Osteocyte (in vitro differentiated cells): ENCODE measurements around the gene PLCB1. TPM values are rescaled to one million over a fixed set of nuclear protein-coding genes. Genes with fewer than 3 reads are reported as not detected.
"Not testable (repeated sequence)": the region's sequence is repeated elsewhere in the genome, so short reads cannot be mapped to it uniquely, and the experiment has no call there.

Source experiments
- DNase-seq: peaks from one replicate; pipeline ENCODE4 v3.0.0; 2021; ENCODE audit warnings: mixed read lengths; ENCODE audit not compliant: unreplicated experiment; ENCODE audit errors: extremely low spot score
- H3K27ac Mint-ChIP-seq: one replicate; pipeline ENCODE4 v1.8.0; 2021; ENCODE audit warnings: mild to moderate bottlenecking, mixed read lengths; ENCODE audit not compliant: unreplicated experiment
- H3K27me3 Mint-ChIP-seq: one replicate; pipeline ENCODE4 v1.8.0; 2021; ENCODE audit warnings: mixed read lengths; ENCODE audit not compliant: unreplicated experiment
- H3K36me3 Mint-ChIP-seq: one replicate; pipeline ENCODE4 v1.8.0; 2021; ENCODE audit warnings: mixed read lengths; ENCODE audit not compliant: unreplicated experiment
- H3K4me1 Mint-ChIP-seq: one replicate; pipeline ENCODE4 v1.8.0; 2021; ENCODE audit warnings: mixed read lengths; ENCODE audit not compliant: unreplicated experiment
- H3K4me3 Mint-ChIP-seq: one replicate; pipeline ENCODE4 v1.8.0; 2021; ENCODE audit warnings: mild to moderate bottlenecking, moderate library complexity, mixed read lengths; ENCODE audit not compliant: unreplicated experiment
- H3K9me3 Mint-ChIP-seq: one replicate; pipeline ENCODE4 v1.8.0; 2021; ENCODE audit warnings: mixed read lengths; ENCODE audit not compliant: unreplicated experiment
- total RNA-seq: library from RNA; stranded (reverse); gene quantifications from 2 replicates; pipeline ENCODE4 v1.2.1, GENCODE V29; 2021
- TF ChIP-seq, protein P1 (sequence below): fragments of 200-600 bp; sonication (generic); IDR thresholded peaks from 2 replicates; pipeline ENCODE4 v1.5.0; 2021; ENCODE audit warnings: antibody characterized with exemption, mild to moderate bottlenecking, moderate library complexity

PLCB1 gene
- total RNA-seq, 1 donor from 2014 or later: 33.3 TPM

DNA sequence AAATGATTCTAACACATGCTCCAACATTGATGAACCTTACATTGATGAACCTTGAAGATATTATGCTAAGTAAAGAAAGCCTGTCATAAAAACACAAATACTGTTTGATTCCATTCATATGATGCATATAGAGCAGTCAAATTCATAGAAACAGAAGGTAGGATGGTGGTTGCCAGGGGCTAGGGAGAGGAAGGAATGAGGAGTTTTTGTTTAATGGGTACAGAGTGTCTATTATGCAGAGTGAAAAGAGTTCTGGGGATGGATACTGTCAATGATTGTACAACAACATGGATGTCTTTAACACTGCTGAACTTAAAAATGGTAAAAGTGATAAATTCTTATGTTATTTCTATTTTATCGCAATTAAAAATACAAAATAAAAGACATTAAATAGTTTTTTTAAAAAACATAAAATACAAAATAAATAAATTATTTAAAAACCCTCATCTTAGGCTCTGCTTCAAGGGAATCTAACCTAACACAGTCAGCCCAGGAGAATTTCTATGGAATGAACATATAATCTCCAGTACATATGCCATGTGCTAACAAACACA lies 451.0 kb downstream of the PLCB1 start:
- H3K4me1 Mint-ChIP-seq: peaks cover 16% of the 10 kb centered on the region
- no peaks in the 10 kb centered on the region for H3K9me3 Mint-ChIP-seq
- TF ChIP-seq, protein P1, sequence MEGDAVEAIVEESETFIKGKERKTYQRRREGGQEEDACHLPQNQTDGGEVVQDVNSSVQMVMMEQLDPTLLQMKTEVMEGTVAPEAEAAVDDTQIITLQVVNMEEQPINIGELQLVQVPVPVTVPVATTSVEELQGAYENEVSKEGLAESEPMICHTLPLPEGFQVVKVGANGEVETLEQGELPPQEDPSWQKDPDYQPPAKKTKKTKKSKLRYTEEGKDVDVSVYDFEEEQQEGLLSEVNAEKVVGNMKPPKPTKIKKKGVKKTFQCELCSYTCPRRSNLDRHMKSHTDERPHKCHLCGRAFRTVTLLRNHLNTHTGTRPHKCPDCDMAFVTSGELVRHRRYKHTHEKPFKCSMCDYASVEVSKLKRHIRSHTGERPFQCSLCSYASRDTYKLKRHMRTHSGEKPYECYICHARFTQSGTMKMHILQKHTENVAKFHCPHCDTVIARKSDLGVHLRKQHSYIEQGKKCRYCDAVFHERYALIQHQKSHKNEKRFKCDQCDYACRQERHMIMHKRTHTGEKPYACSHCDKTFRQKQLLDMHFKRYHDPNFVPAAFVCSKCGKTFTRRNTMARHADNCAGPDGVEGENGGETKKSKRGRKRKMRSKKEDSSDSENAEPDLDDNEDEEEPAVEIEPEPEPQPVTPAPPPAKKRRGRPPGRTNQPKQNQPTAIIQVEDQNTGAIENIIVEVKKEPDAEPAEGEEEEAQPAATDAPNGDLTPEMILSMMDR: no peak
- no peak overlapping the region for H3K4me3 Mint-ChIP-seq
- no peaks in the 10 kb centered on the region for H3K27me3 Mint-ChIP-seq
- H3K27ac Mint-ChIP-seq: no peak overlapping the region
- no peaks in the 10 kb centered on the region for H3K36me3 Mint-ChIP-seq
- no peak for DNase-seq

DNA sequence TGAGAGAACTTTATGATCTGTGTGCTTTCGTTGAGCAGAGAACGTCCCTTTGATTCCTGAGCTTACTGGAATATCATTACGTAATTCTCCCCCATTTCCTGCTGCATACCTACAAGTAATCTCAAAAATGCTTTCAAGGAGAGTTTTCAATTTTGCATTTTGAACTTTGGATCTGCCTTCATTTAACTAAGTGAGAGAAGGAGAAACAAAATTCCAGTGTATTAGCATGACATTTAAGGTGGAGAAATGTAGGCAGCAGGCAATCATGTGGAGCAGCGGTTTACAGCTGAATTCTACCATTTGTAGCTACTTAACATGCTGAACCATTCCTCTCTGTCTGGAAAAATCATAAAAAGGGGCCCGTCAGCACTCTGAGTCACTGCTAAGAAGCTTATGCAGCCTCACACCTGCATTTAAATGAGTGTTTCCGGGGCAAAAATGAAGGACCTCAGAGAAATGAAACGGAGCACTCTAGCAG lies 451.5 kb downstream of the PLCB1 start:
- no peaks in the 10 kb centered on the region for H3K9me3 Mint-ChIP-seq
- no peaks in the 10 kb centered on the region for H3K27me3 Mint-ChIP-seq
- H3K27ac Mint-ChIP-seq: no peak overlapping the region
- TF ChIP-seq, protein P1: no peak
- peaks cover 20% of the 10 kb centered on the region for H3K4me1 Mint-ChIP-seq
- H3K36me3 Mint-ChIP-seq: no peaks in the 10 kb centered on the region
- H3K4me3 Mint-ChIP-seq: no peak overlapping the region
- DNase-seq: no peak

DNA sequence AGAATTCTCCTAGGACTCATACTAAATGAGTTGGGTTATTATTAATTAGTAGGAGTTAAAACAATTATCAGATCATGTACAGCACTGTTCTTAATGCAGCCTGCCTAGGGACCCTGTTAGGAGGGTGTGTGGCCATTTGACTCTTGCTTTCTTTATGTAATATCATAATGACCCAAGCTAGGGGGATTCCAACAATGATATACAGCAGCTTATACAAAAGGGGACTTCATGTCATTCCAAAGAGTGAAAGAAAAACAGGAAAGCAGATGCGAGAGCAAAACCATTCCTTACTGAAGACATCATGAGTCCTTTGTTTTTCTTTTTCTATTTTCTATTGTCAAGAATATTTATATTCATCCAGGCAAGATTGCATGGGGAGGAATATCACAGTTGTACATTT lies 455.2 kb downstream of the PLCB1 start:
- TF ChIP-seq, protein P1: no peak

DNA sequence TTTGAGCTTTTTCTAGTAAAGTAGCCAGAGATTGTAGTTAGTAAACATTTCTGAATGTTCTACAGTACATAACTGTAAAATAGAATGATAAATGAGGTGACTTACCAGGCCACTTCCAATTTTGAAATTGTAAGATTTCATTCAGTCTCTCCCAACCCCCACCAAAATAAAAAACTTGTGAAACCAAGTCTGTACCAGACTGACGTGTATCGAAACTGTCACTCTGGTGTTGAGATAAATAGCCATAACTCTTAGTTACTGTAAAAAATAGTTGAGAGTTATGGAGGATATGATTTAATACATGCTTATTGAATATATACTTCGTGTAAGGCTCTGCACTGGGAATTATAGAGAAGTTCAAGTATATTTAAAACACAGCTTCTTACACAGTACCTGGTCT lies 455.7 kb downstream of the PLCB1 start:
- no peak for DNase-seq
- Mint-ChIP-seq H3K36me3 (no peaks in the 10 kb centered on the region), H3K4me1 (peaks cover 24% of the 10 kb centered on the region), H3K27me3 (no peaks in the 10 kb centered on the region), H3K27ac (peak overlapping the region; percentile 77), H3K9me3 (no peaks in the 10 kb centered on the region), H3K4me3 (no peak overlapping the region)
- TF ChIP-seq, protein P1: no peak

More for the DNA sequence above, 455.2 kb downstream of the PLCB1 start:
- H3K4me1 Mint-ChIP-seq: peaks cover 24% of the 10 kb centered on the region
- H3K4me3 Mint-ChIP-seq: no peak overlapping the region
- no peaks in the 10 kb centered on the region for H3K27me3 Mint-ChIP-seq
- H3K36me3 Mint-ChIP-seq: no peaks in the 10 kb centered on the region
- H3K27ac Mint-ChIP-seq: peak overlapping the region; percentile 77
- H3K9me3 Mint-ChIP-seq: no peaks in the 10 kb centered on the region
- no peak for DNase-seq

DNA sequence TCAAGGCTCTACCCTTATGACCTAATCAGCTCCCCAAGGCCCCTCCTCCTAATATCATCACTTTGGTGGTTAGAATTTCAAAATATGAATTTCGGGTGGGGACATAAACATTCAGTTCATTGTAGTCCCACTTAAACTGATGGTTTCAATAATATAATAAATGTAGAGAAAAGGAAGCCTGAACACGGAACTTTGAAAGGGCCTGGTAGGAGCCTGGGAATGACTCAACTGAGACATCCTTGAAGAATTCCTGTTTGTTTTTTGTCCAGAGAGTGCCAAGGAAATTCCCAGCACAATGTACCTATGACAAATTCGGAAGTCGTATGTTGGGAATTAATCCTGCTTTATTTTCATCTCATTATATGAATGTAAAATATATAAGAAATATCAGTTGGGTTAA lies 457.9 kb downstream of the PLCB1 start:
- Mint-ChIP-seq H3K4me1 (peaks cover 19% of the 10 kb centered on the region), H3K36me3 (no peaks in the 10 kb centered on the region), H3K27me3 (no peaks in the 10 kb centered on the region), H3K9me3 (no peaks in the 10 kb centered on the region), H3K27ac (no peak overlapping the region), H3K4me3 (no peak overlapping the region)
- DNase-seq: no peak
- TF ChIP-seq, protein P1: no peak

DNA sequence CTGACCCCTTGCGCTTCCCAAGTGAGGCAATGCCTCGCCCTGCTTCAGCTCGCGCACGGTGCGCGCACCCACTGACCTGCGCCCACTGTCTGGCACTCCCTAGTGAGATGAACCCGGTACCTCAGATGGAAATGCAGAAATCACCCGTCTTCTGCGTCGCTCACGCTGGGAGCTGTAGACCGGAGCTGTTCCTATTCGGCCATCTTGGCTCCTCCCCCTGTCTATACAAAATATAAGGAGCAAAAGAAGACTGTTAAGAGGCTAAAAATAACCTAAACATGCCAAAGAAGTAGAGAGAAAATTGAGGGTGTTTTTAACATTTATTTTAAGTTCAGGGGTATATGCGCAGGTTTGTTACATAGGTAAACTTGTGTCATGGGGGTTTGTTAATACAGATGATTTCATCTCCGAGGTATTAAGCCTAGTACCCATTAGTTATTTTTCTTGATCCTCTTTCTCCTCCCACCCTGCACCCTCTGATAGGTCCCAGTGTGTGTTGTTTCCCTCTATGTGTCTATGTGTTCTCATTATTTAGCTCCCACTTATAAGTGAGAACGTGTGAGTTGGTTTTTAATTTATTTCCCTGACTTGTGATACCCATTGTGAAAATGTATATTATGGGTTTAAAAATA lies 469.0 kb downstream of the PLCB1 start:
- H3K27me3 Mint-ChIP-seq, DNase-seq, H3K36me3 Mint-ChIP-seq, H3K9me3 Mint-ChIP-seq: not testable (repeated sequence)
- H3K27ac Mint-ChIP-seq: peak overlapping the region; percentile 84
- peak overlapping the region; percentile 75 for H3K4me3 Mint-ChIP-seq
- peaks cover 28% of the 10 kb centered on the region for H3K4me1 Mint-ChIP-seq
